A549 (cell line): Measurements from ENCODE around the gene MAPK13. TPM values are rescaled to one million over a fixed set of nuclear protein-coding genes. Genes with fewer than 3 reads are reported as not detected.

Experiments used
- ATAC-seq, 2 experiments: fragments of 200-7000 bp in 1 of 2; fragments of >200 bp in 1 of 2; cut with Nextera tagmentation in 1 of 2; cut with Tn5 transposase in 1 of 2; 3 replicates each; pipeline versions ENCODE4 v1.8.0 to v1.9.1; 2018 to 2020; ENCODE audit warnings: mild to moderate bottlenecking in 1 of 2, moderate library complexity in 1 of 2
- CTCF ChIA-PET: fragments of 300-600 bp; sonication (Branson Sonifier 250); formaldehyde crosslinking; extraction: SDS; loops from one replicate; lab custom pipeline; 2021; ENCODE audit warnings: antibody characterized with exemption, inconsistent platforms; lab: Yijun Ruan, JAX
- POLR2A ChIA-PET: fragments of 350-600 bp; formaldehyde crosslinking; extraction: SDS; loops from one replicate; lab custom pipeline; 2021; ENCODE audit warnings: antibody characterized with exemption, inconsistent platforms; lab: Yijun Ruan, JAX
- DNase-seq, 2 experiments: peaks; one replicate each; pipeline versions ENCODE4 v3.0.0 to v3.0.0-alpha.2; 2011 to 2016; ENCODE audit warnings: low read depth in 1 of 2, low spot score in 1 of 2
- FAIRE-seq: peaks from 2 replicates; lab custom pipeline; 2011; peaks lifted over from hg19 to GRCh38; lab: Jason Lieb, UNC
- H3K27ac ChIP-seq, 2 experiments: fragments of >200 bp; sonication (Bioruptor Twin); formaldehyde crosslinking; 3 replicates each; pipeline ENCODE4 v1.5.1; 2016 to 2017
- H3K4me1 ChIP-seq: fragments of >200 bp; sonication (Bioruptor Twin); formaldehyde crosslinking; 3 replicates; pipeline ENCODE4 v1.6.1; 2016
- H3K4me2 ChIP-seq: fragments of >200 bp; sonication (Bioruptor Twin); formaldehyde crosslinking; 3 replicates; pipeline ENCODE4 v1.6.1; 2016
- H3K4me3 ChIP-seq: fragments of >200 bp; sonication (Bioruptor Twin); formaldehyde crosslinking; 3 replicates; pipeline ENCODE4 v1.5.1; 2016
- H3K9me3 ChIP-seq: fragments of >200 bp; sonication (Bioruptor Twin); formaldehyde crosslinking; 3 replicates; pipeline ENCODE4 v1.6.1; 2016
- ATOH8 ChIP-seq: fragments of 250-450 bp; sonication (Bioruptor Pico); IDR thresholded peaks from 2 replicates; pipeline ENCODE4 v1.5.0; 2020; ENCODE audit warnings: low read depth, mild to moderate bottlenecking, moderate library complexity
- BHLHE40 ChIP-seq: IDR thresholded peaks from 2 replicates; pipeline ENCODE4 v1.6.1; 2012; ENCODE audit warnings: low read depth, low read length, inconsistent platforms
- EHF ChIP-seq: fragments of 250-450 bp; sonication (Bioruptor Pico); IDR thresholded peaks from 2 replicates; pipeline ENCODE4 v1.5.0; 2020; ENCODE audit warnings: mild to moderate bottlenecking
- ESRRA ChIP-seq: fragments of 150-350 bp; IDR thresholded peaks from 2 replicates; pipeline ENCODE4 v1.6.1; 2014; ENCODE audit warnings: mild to moderate bottlenecking, low read length, borderline replicate concordance
- HEYL ChIP-seq: fragments of 250-450 bp; sonication (Bioruptor Pico); IDR thresholded peaks from 2 replicates; pipeline ENCODE4 v1.8.0; 2021; ENCODE audit warnings: mild to moderate bottlenecking, moderate library complexity
- HOXA7 ChIP-seq: fragments of 250-450 bp; sonication (Bioruptor Pico); IDR thresholded peaks from 2 replicates; pipeline ENCODE4 v1.5.0; 2020; ENCODE audit warnings: mild to moderate bottlenecking, moderate library complexity
- HOXB5 ChIP-seq: fragments of 250-450 bp; sonication (Bioruptor Pico); IDR thresholded peaks from 2 replicates; pipeline ENCODE4 v1.5.0; 2020; ENCODE audit warnings: mild to moderate bottlenecking, moderate library complexity
- JUN ChIP-seq, 2 experiments: fragments of >200 bp; sonication (Bioruptor Twin); formaldehyde crosslinking; IDR thresholded peaks; 2 replicates in 1 of 2; 3 replicates in 1 of 2; pipeline ENCODE4 v1.6.1; 2016 to 2017
- JUNB ChIP-seq: fragments of >200 bp; sonication (Bioruptor Twin); formaldehyde crosslinking; IDR thresholded peaks from 2 replicates; pipeline ENCODE4 v1.6.1; 2016
- MYC ChIP-seq: IDR thresholded peaks from 2 replicates; pipeline ENCODE4 v1.6.1; 2012; ENCODE audit warnings: mild to moderate bottlenecking, inconsistent platforms, low read length, improper control_type of control experiment, borderline replicate concordance
- PBX3 ChIP-seq: IDR thresholded peaks from 2 replicates; pipeline ENCODE4 v1.6.1; 2012
- PHF8 ChIP-seq: fragments of 200-600 bp; sonication (generic); IDR thresholded peaks from 2 replicates; pipeline ENCODE4 v1.6.1; 2016; ENCODE audit warnings: low read depth, mild to moderate bottlenecking, antibody characterized with exemption, moderate library complexity, borderline replicate concordance
- RARB ChIP-seq: fragments of 250-450 bp; sonication (Bioruptor Pico); IDR thresholded peaks from 2 replicates; pipeline ENCODE4 v1.8.0; 2021; ENCODE audit warnings: mild to moderate bottlenecking, moderate library complexity
- TFCP2L1 ChIP-seq: fragments of 250-450 bp; sonication (Bioruptor Pico); IDR thresholded peaks from 2 replicates; pipeline ENCODE4 v1.5.0; 2021; ENCODE audit warnings: mild to moderate bottlenecking
- TP53 ChIP-seq: fragments of 250-450 bp; sonication (Bioruptor Pico); IDR thresholded peaks from 2 replicates; pipeline ENCODE4 v1.5.0; 2021; ENCODE audit warnings: mild to moderate bottlenecking, moderate library complexity
- ZNF302 ChIP-seq: fragments of 250-450 bp; sonication (Bioruptor Pico); IDR thresholded peaks from 2 replicates; pipeline ENCODE4 v1.9.0; 2021; ENCODE audit warnings: inconsistent platforms, mild to moderate bottlenecking, moderate library complexity
- ZSCAN20 ChIP-seq: fragments of 250-450 bp; sonication (Bioruptor Pico); IDR thresholded peaks from 2 replicates; pipeline ENCODE4 v1.8.0; 2022; ENCODE audit warnings: mild to moderate bottlenecking, moderate library complexity
- WGBS: methylation state at CpG from one replicate; pipeline ENCODE4 v1.1.6; 2017; ENCODE audit errors: missing lambda C conversion rate; 5-methylcytosine and 5-hydroxymethylcytosine counted together
- polyA plus RNA-seq, 4 experiments: library from polyadenylated mRNA; depleted of rRNA in 3 of 4; stranded (reverse); fragments of >200 nt; fragmentation: RNase III in 1 of 4; extraction: RNeasy Plus Mini Kit Qiagen cat#74134 plus additional on column Dnase treatment in 1 of 4; gene quantifications; 2 replicates in 3 of 4; 3 replicates in 1 of 4; pipeline ENCODE4 v1.2.3, GENCODE V29; 2011 to 2017
- TF ChIP-seq, protein P1 (sequence below): IDR thresholded peaks from 2 replicates; pipeline ENCODE4 v1.6.1; 2012; ENCODE audit warnings: low read depth, borderline replicate concordance
- TF ChIP-seq, protein P2 (sequence below): fragments of 200-600 bp; sonication (generic); IDR thresholded peaks from 2 replicates; pipeline ENCODE4 v1.6.1; 2016; ENCODE audit warnings: antibody characterized with exemption, mild to moderate bottlenecking, moderate library complexity
- TF ChIP-seq, protein P3 (sequence below): IDR thresholded peaks from 2 replicates; pipeline ENCODE4 v1.6.1; 2012
- TF ChIP-seq, protein P4 (sequence below): fragments of 450-650 bp; IDR thresholded peaks from 2 replicates; pipeline ENCODE4 v1.6.1; 2014; ENCODE audit warnings: antibody characterized with exemption

The MAPK13 gene
- polyA plus RNA-seq, 2 of the 4 experiments (the other 2 are of a cell fraction): 0.45 to 0.63 TPM

GRCh38 chr6:36171573-36171972, 41.3 kb downstream of the MAPK13 start:
- ATAC-seq: no peak
- ChIA-PET POLR2A (no interaction called here), CTCF (interaction anchor here (1.4 to 1.5 kb wide), 2 partner anchors 12 to 15 kb away, joined by 3 read pairs; no protein-coding TSS in a partner anchor)
- Histone ChIP-seq H3K27ac (no peak overlapping the region), H3K9me3 (no peaks in the 10 kb centered on the region), H3K4me3 (no peak overlapping the region), H3K4me1 (no peaks in the 10 kb centered on the region), H3K4me2 (no peak overlapping the region)
- no peak for TF ChIP-seq TFCP2L1 (CRISPR knock-in tag)
- no peak for TF ChIP-seq HEYL (CRISPR knock-in tag)
- no peak for TF ChIP-seq HOXB5
- TF ChIP-seq TP53: no peak
- TF ChIP-seq, protein P1, sequence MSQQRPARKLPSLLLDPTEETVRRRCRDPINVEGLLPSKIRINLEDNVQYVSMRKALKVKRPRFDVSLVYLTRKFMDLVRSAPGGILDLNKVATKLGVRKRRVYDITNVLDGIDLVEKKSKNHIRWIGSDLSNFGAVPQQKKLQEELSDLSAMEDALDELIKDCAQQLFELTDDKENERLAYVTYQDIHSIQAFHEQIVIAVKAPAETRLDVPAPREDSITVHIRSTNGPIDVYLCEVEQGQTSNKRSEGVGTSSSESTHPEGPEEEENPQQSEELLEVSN: no peak
- TF ChIP-seq ZSCAN20: no peak
- DNase-seq: no peak
- no peak for FAIRE-seq
- 65% methylated on average over 2 of the region's 2 CpGs for WGBS

- no peak for DNase-seq
- ChIA-PET CTCF (no interaction called here), POLR2A (no interaction called here)
- no peak overlapping the region for H3K4me3 ChIP-seq
- no peak for ATAC-seq
- H3K4me1 ChIP-seq: no peaks in the 10 kb centered on the region
- H3K4me2 ChIP-seq: no peak overlapping the region
- no peak for TF ChIP-seq ZNF302 (CRISPR knock-in tag)
- TF ChIP-seq PHF8: no peak
- TF ChIP-seq TFCP2L1 (CRISPR knock-in tag): no peak
- TF ChIP-seq, protein P2, sequence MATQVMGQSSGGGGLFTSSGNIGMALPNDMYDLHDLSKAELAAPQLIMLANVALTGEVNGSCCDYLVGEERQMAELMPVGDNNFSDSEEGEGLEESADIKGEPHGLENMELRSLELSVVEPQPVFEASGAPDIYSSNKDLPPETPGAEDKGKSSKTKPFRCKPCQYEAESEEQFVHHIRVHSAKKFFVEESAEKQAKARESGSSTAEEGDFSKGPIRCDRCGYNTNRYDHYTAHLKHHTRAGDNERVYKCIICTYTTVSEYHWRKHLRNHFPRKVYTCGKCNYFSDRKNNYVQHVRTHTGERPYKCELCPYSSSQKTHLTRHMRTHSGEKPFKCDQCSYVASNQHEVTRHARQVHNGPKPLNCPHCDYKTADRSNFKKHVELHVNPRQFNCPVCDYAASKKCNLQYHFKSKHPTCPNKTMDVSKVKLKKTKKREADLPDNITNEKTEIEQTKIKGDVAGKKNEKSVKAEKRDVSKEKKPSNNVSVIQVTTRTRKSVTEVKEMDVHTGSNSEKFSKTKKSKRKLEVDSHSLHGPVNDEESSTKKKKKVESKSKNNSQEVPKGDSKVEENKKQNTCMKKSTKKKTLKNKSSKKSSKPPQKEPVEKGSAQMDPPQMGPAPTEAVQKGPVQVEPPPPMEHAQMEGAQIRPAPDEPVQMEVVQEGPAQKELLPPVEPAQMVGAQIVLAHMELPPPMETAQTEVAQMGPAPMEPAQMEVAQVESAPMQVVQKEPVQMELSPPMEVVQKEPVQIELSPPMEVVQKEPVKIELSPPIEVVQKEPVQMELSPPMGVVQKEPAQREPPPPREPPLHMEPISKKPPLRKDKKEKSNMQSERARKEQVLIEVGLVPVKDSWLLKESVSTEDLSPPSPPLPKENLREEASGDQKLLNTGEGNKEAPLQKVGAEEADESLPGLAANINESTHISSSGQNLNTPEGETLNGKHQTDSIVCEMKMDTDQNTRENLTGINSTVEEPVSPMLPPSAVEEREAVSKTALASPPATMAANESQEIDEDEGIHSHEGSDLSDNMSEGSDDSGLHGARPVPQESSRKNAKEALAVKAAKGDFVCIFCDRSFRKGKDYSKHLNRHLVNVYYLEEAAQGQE: no peak
- TF ChIP-seq HOXA7: no peak
- no peak for TF ChIP-seq ATOH8
- TF ChIP-seq ZSCAN20: no peak
- TF ChIP-seq JUN (IDR thresholded peaks at IDR 0.05): no peak
- no peak for TF ChIP-seq ESRRA
- no peak for TF ChIP-seq JUNB
- TF ChIP-seq MYC: no peak
- no peak for TF ChIP-seq EHF (CRISPR knock-in tag)
- TF ChIP-seq, protein P3, sequence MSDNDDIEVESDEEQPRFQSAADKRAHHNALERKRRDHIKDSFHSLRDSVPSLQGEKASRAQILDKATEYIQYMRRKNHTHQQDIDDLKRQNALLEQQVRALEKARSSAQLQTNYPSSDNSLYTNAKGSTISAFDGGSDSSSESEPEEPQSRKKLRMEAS: no peak
- no peak for TF ChIP-seq BHLHE40
- TF ChIP-seq, protein P4, sequence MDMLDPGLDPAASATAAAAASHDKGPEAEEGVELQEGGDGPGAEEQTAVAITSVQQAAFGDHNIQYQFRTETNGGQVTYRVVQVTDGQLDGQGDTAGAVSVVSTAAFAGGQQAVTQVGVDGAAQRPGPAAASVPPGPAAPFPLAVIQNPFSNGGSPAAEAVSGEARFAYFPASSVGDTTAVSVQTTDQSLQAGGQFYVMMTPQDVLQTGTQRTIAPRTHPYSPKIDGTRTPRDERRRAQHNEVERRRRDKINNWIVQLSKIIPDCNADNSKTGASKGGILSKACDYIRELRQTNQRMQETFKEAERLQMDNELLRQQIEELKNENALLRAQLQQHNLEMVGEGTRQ: no peak
- TF ChIP-seq PBX3: no peak
- no peak for TF ChIP-seq RARB (CRISPR knock-in tag)
- no peak for FAIRE-seq
- peaks cover 4% of the 10 kb centered on the region; the same call in 1 of the 3 replicates for H3K9me3 ChIP-seq
- no peak overlapping the region for H3K27ac ChIP-seq
Measured at GRCh38 chr6:36177166-36177565, 46.9 kb downstream of the MAPK13 start.
